Epithelial cell of prostate (primary cell): ENCODE data around the gene BABAM1.

Experiments
- DNase-seq: peaks from one replicate; pipeline ENCODE4 v3.0.0-alpha.2; 2011; ENCODE audit warnings: low read depth, low spot score
- H3K27ac ChIP-seq: fragments of 450-650 bp; 2 replicates; pipeline ENCODE4 v1.5.1; 2017; ENCODE audit warnings: mild to moderate bottlenecking

Gene BABAM1

GRCh38 chr19:17242431-17243208 lies 24.6 kb upstream of the BABAM1 start:
- peak overlapping the region; percentile 84 for H3K27ac ChIP-seq
- no peak for DNase-seq

GRCh38 chr19:17243211-17243829 lies 23.9 kb upstream of the BABAM1 start:
- peak overlapping the region; percentile 84 for H3K27ac ChIP-seq
- no peak for DNase-seq

DNA sequence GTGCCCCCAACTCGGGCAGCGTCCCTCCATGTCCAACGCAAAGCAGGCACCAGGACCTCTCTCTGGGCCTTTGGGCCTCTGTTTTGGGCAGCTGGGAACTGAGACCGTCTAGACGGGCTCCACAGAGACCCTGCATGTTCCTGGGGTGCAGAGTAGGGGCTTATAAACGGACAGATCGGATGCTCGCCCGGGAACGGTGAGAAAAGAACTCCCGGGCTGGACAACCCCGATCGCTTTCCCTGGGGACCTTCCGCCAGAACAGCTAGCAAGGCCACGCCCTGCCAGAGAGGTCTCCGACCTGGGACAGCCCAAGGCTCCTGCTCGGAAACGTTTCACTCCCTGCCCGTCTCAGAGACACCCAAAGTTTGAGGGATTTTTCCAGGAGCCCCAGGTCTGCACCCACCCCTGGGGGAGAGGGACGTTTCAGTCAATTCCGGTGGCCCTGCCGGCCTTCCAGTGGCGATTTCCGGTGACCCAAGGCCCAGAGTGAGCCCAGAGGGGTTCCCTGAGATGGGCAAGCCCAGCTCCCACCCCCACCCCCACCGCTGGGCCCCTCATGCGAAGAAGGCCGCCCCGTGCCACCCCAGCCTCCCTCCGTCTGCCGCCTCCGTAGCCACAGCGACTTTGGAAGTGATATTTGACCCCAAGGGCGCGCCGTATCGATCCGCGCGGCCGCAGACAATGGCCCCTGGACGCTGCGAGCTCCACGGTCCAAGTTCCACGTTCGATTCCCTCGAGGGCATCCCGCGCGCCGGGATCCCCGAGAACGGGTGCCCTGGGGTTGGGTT lies 23.2 kb upstream of the BABAM1 start:
- no peak for DNase-seq
- H3K27ac ChIP-seq: peak overlapping the region; percentile 84

GRCh38 chr19:17244618-17245534 lies 22.4 kb upstream of the BABAM1 start:
- DNase-seq: no peak
- peak overlapping the region; percentile 84 for H3K27ac ChIP-seq

GRCh38 chr19:17245535-17245984 lies 21.7 kb upstream of the BABAM1 start, which contains the start of gene NR2F6:
NR2F6 (minus strand) TSS chr19:17245919; CDS start chr19:17245220, 699 bp downstream.
- DNase-seq: no peak
- H3K27ac ChIP-seq: peak within 1 kb of the TSS; percentile 84

DNA sequence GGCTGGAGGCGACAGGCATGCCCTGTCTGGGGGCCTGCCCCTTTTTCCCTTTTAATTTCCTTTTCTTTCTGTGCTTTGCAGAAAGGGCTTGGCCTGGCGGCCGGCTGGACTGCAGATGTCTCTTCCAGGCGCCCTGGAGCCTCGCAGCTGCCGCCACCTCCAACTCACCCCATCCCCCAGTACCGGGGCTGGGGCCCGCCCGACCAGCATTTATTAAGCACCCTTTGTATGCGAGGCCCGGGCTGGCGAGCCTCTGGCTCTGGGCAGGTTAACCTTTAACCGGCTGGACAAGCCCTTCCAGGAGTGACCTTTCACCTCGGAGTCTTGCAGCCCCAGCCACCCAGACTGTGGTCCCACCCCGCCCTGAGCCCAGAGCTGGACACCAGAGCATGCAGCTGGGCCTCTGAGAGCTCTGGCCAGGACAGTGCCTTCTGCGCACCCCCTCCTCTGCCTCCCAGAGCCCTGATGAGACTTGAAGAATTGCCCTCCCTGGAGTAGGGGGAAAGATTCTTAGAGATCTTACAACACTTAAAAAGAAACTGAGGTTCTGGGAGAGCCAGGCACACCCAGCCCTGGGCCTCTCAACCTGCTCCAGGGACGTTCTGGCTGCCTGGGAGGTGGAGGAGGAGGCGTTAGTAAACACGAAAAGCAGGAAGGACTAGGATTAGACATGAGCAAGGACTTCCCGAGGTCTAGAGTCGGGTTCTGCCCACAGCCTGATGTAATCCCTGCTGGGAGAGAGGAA lies 20.4 kb upstream of the BABAM1 start:
- H3K27ac ChIP-seq: peak overlapping the region; percentile 84
- DNase-seq: no peak

DNA sequence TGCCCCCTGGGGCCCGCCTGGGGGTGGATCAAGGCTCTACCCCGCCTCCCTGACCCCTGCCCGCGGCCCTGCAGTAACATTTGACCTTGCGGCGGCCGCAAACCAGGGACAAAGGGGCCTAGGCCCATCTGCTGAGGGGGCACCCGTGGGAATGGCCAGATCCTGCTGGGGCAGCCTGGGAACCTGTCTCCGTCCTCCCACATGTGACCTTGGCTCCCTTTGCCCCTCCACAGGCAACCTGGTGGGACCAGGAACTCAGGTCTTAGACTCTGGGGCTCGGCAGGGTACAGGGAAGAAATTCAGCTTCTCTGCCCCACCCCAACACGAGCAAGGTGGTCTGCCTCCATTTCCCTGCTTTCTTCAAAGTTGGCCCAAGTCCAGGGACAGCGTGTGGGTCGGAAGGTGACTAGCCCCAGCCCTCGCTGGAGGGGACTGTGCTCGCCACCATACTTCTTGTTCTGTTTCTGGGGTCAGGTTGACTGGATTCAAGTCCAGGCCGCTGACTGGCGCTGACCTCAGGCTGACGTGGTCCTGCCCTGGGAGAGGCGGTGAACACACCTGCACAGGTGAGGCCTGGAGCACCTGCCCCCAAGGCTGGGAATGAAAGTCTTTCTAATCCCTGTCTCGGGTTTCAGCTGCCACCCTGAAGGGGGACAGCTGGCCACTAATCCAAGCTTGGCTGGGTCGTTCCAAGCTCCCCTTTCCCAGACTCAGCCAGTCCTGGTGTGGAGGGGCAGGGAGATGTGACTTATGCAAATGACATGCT lies 19.0 kb upstream of the BABAM1 start:
- DNase-seq: no peak
- peak overlapping the region; percentile 84 for H3K27ac ChIP-seq

DNA sequence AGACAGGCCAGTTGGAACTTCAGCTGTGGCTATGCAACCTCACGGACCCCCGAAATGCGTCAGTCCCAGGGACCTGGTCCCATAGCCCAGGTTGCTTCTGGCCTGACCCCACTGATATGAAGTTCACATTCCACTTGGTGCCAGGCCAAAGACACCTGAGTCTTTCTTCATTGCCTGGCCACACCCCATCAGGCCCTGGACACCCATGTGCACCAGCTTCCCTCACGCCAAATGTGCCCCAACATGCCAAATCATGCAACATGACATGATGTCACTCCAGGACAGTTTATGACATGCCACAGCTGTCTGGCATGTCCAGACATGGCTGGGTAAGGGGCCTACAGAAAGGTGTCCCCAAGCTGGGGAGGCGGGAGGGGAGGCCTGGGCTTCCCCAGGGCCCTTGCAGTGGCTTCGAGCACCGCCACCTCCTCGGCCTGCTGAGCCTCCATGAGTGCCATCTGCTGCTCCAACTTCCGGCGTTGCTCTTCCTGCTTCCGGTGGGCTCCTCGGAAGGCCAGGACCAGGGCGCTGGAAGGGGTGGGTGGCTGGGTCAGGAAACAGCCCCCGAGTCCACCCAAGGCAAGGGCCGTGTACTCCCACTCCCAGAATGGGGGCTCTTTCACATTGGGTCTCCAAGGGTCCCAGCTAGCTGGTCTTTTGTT lies 17.2 kb upstream of the BABAM1 start:
- DNase-seq: no peak
- H3K27ac ChIP-seq: peak overlapping the region; percentile 84

DNA sequence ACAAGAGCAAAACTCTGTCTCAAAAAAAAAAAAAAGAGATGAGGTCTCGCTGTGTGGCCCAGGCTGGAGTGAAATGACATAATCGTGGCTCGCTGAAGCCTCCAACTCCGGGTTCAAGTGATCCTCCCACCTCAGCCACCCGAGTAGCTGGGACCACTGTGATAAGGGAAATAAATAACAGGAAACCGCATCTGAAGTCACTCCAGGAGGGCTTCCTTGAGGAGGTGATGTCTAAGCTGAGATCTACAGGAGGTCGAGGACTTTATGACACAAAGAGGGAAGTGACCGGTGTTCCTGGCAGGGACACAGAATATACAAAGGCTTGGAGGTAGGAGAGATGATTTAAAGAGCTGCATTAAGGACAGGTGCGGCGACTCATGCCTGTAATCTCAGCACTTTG lies 12.6 kb upstream of the BABAM1 start:
- H3K27ac ChIP-seq: no peak overlapping the region
- no peak for DNase-seq

DNA sequence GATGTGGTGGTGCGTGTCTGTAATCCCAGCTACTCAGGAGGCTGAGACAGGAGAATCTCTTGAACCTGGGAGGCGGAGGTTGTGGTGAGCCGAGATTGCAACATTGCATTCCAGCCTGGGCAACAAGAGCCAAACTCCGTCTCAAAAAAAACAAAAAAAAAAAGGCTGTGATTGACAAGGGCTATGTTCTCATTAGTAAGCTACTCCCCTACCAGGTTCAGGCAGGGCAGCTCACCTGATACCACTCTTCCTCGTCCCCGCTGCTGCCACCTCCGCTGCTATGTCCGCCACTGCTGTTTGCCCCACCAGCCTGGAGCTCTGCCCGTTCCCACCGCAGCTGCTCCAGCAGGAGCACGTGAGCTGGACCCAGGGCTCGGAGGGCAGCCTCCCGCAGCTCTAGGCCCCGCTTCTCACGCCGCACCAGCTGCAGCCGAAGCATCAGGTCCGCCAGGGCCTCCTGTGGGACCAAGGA lies 12.1 kb upstream of the BABAM1 start:
- no peak overlapping the region for H3K27ac ChIP-seq
- no peak for DNase-seq

GRCh38 chr19:17256130-17256529 lies 11.1 kb upstream of the BABAM1 start:
- DNase-seq: no peak
- H3K27ac ChIP-seq: no peak overlapping the region

DNA sequence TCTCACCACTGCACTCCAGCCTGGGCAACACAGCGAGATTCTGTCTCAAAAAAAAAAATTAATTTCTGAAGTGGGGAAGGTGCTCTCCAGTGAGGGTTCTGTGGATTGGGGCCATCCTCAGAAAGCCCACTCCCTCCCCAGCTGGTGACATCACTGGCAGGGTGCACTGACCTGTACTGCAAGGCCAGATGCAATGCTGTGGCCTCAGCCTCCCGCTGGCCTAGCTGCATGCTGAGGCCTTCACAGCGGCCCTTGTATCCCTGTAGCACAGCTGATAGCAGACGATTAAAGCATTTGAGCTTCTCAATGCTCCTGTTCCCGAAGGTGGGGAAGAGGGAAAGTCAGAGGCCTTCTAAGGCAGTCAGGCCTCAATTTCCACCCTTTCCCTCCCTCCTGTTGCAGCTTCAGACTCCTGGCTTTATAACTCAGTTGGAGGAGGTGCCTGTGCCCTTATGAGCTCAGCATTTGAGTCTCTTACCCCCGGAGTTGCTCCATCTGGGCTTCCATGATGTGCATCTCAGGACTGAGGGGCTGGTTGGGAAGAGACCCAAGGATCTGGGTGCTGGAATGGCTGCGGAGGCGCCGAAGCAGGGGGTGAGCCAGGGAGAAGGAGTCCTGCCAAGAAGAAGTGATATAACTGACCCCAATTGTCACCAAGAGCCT lies 8.0 kb upstream of the BABAM1 start:
- no peak overlapping the region for H3K27ac ChIP-seq
- DNase-seq: no peak

- H3K27ac ChIP-seq: no peak overlapping the region
- no peak for DNase-seq
Measured at GRCh38 chr19:17259934-17260333, 7.3 kb upstream of the BABAM1 start.

DNA sequence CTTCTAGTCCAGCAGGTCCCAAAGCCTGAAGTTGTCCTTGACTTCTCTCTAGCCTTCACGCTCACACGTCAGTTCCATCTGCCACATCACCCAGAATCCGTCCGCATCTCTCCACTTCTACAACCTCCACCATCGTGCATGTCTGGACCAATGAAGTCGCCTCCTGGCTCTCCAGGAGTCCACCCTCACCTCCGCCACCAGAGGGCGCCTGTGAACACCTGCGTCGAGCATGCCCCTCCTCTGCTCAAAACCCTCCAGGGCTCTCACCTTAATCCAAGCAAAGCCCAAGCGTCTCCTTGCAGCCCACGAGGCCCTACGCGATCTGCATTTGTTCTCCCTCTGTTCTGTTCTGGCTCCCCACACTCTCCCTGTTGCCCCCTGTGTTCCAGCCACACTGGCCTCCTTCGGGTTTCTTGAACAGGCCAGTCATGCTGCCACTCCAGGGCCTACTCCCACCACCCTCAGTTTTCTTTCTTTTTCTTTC lies 6.4 kb upstream of the BABAM1 start:
- H3K27ac ChIP-seq: no peak overlapping the region
- DNase-seq: no peak

DNA sequence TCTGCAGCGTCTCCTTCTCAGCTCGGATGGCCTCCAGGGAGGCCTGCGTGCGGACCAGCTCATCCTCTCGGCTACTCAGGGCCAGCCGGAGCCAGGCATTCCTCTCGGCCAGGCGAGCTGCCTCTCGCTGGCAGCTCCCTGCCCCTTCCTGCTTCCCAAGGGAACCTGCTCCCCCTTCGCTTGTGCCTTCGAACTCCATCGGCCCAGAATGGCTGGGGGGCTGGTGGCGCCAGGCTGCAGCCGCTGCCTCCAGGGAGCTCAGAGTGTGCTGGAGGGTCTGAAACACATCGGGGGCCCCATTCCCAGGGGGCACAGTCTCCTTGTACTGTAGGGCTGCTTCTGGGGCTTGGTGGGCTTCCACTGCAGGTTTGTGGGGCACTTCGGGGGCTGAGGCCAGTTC lies 4.7 kb upstream of the BABAM1 start:
- H3K27ac ChIP-seq: no peak overlapping the region
- DNase-seq: no peak

GRCh38 chr19:17263712-17264640 lies 3.3 kb upstream of the BABAM1 start:
- H3K27ac ChIP-seq: no peak overlapping the region
- no peak for DNase-seq
